Right lobe of liver (tissue), 6 donors: ENCODE measurements around the gene PFKL. TPM values are rescaled to one million over a fixed set of nuclear protein-coding genes. Genes with fewer than 3 reads are reported as not detected.
A peak's percentile ranks its signal among the peaks of the same experiment; 100 is the strongest.
"Not testable (repeated sequence)": the region's sequence is repeated elsewhere in the genome, so short reads cannot be mapped to it uniquely, and the experiment has no call there.

ENCODE experiments used
- ATAC-seq, 4 donors: fragments of 200-7000 bp; cut with Tn5 transposase; one replicate each; pipeline ENCODE4 v1.9.1; 2020; ENCODE audit warnings: mild to moderate bottlenecking in 4 of 4, moderate library complexity in 4 of 4
- DNase-seq, 3 donors: peaks; one replicate each; pipeline ENCODE4 v3.0.0-alpha.2; 2020
- H3K27ac ChIP-seq, 3 donors: fragments of 200-600 bp; one replicate each; pipeline ENCODE4 v1.8.0; 2022
- H3K27me3 ChIP-seq, 2 donors: fragments of 200-600 bp; one replicate each; pipeline ENCODE4 v1.8.0; 2022
- H3K36me3 ChIP-seq, 4 donors: fragments of 200-600 bp; sonication (generic) in 1 of 4; one replicate each; pipeline versions ENCODE4 v1.5.1 to v1.8.0; 2017 to 2022; ENCODE audit warnings: control low read depth in 1 of 4
- H3K4me1 ChIP-seq, 4 donors: fragments of 200-600 bp; sonication (generic) in 1 of 4; one replicate each; pipeline versions ENCODE4 v1.5.1 to v1.8.0; 2017 to 2022; ENCODE audit warnings: control low read depth in 1 of 4
- H3K4me3 ChIP-seq, 3 donors: fragments of 200-600 bp; one replicate each; pipeline ENCODE4 v1.8.0; 2022
- H3K9me3 ChIP-seq, 4 donors: fragments of 200-600 bp; sonication (generic) in 1 of 4; one replicate each; pipeline versions ENCODE4 v1.5.1 to v1.8.0; 2017 to 2022; ENCODE audit warnings: control low read depth in 1 of 4
- CTCF ChIP-seq, 4 donors: fragments of 200-600 bp in 3 of 4; fragments of 450-650 bp in 1 of 4; IDR thresholded peaks; one replicate each; pipeline versions ENCODE4 v1.5.1 to v1.8.0; 2016 to 2022; ENCODE audit warnings: antibody characterized with exemption in 4 of 4, mild to moderate bottlenecking in 2 of 4
- POLR2A ChIP-seq: fragments of 450-650 bp; IDR thresholded peaks from one replicate; pipeline ENCODE4 v1.6.1; 2017; ENCODE audit warnings: antibody characterized with exemption, mild to moderate bottlenecking
- WGBS: methylation state at CpG from one replicate; pipeline ENCODE4 v1.1.6; 2018; ENCODE audit warnings: low coverage, low lambda C conversion rate; ENCODE audit not compliant: insufficient coverage; ENCODE audit errors: missing lambda C conversion rate; 5-methylcytosine and 5-hydroxymethylcytosine counted together
- intact Hi-C, 2 donors: fragments of 100-400 bp; cut with DNase I; formaldehyde crosslinking; loops; one replicate each; pipeline versions ENCODE4 v1.11.2 to v1.14.1; 2022
- total RNA-seq, 6 experiments: library from RNA; depleted of rRNA in 2 of 6; stranded (reverse); fragments of >200 nt in 2 of 6; fragmentation: NEBNext Ultra II Directional in 3 of 6; extraction: Animal tissue kit (Norgen Biotek cat#: 25700) in 3 of 6; gene quantifications; one replicate each; pipeline versions ENCODE4 v1.1.0 to v1.2.4, GENCODE V29; 2016 to 2023
- donor health status: DM: no; HTN: yes; CAD: no.
- donor health status: DM: no; HTN: no; CAD: no.
- donor health status: DM: no; HTN: no; CAD: no.
- donor health status: DM: no; HTN: yes; CAD: no.
- donor health status: DM: no; HTN: yes; CAD: no.

The PFKL gene
- total RNA-seq, 6 experiments from 2014 or later = 68.3 to 97.6 (median 73.7) TPM

GRCh38 chr21:44282370-44282769, 17.5 kb upstream of the PFKL start:
- no peak for ATAC-seq
- Histone ChIP-seq H3K36me3 (no peaks in the 10 kb centered on the region), H3K27me3 (no peaks in the 10 kb centered on the region), H3K9me3 (no peaks in the 10 kb centered on the region), H3K4me3 (no peak overlapping the region), H3K4me1 (peaks cover 0 to 3% (median 0%) of the 10 kb centered on the region in 4 donors), H3K27ac (no peak overlapping the region)
- no peak for TF ChIP-seq CTCF (IDR thresholded peaks at IDR 0.05)
- TF ChIP-seq POLR2A = no peak
- intact Hi-C loops = no loop called here
- WGBS = 100% methylated on average over 1 of the region's 9 CpGs
- DNase-seq = peak in 1 of 3 donors; percentile 40

- H3K36me3 ChIP-seq, intact Hi-C loops, H3K27me3 ChIP-seq, ATAC-seq, H3K4me3 ChIP-seq, H3K9me3 ChIP-seq, H3K4me1 ChIP-seq, H3K27ac ChIP-seq: not testable (repeated sequence)
- WGBS = 83% methylated on average over 7 of the region's 11 CpGs
- peak in 1 of 3 donors; percentile 9 for DNase-seq
Observed at GRCh38 chr21:44283211-44283785, 16.6 kb upstream of the PFKL start.

GRCh38 chr21:44283948-44284347, 15.9 kb upstream of the PFKL start:
- TF ChIP-seq POLR2A = no peak
- TF ChIP-seq CTCF (IDR thresholded peaks at IDR 0.05) = no peak
- H3K27me3 ChIP-seq = no peaks in the 10 kb centered on the region
- no peak overlapping the region for H3K4me3 ChIP-seq
- 61% methylated on average over 3 of the region's 11 CpGs for WGBS
- no peaks in the 10 kb centered on the region for H3K9me3 ChIP-seq
- no peak overlapping the region for H3K27ac ChIP-seq
- DNase-seq (peak in 1 of 3 donors; percentile 35), ATAC-seq (no peak)
- H3K36me3 ChIP-seq = no peaks in the 10 kb centered on the region
- peaks cover 0 to 3% (median 0%) of the 10 kb centered on the region in 4 donors for H3K4me1 ChIP-seq
- intact Hi-C loops = no loop called here

GRCh38 chr21:44285138-44285992, 14.5 kb upstream of the PFKL start, which contains the start of gene AIRE:
TSS of gene AIRE (plus strand) at chr21:44285876. CDS start at chr21:44286007, 131 bp downstream.
- H3K27ac ChIP-seq = no peak within 1 kb of the TSS
- H3K4me1 ChIP-seq = peaks cover 0 to 3% (median 0%) of the 10 kb centered on the region in 4 donors
- ATAC-seq (peak in 1 of 4 donors; percentile 49), DNase-seq (peak in 1 of 3 donors; percentile 52)
- TF ChIP-seq CTCF (IDR thresholded peaks at IDR 0.05) (no peak), POLR2A (no peak)
- H3K27me3 ChIP-seq = no peaks in the 10 kb centered on the region
- 30% methylated on average over 2 of the region's 56 CpGs for WGBS
- intact Hi-C loops = no loop called here
- no peaks in the 10 kb centered on the region for H3K9me3 ChIP-seq
- no peak within 1 kb of the TSS for H3K4me3 ChIP-seq
- H3K36me3 ChIP-seq = no peaks in the 10 kb centered on the region
